GM11168 (cell line): ENCODE data around the gene ADGRL3.
"Not testable (repeated sequence)": the region's sequence is repeated elsewhere in the genome, so short reads cannot be mapped to it uniquely, and the experiment has no call there.

ENCODE experiments used
- in situ Hi-C: fragments of 300-500 bp; cut with MboI; formaldehyde crosslinking; loops from one replicate; pipeline ENCODE4 v1.12.0; 2022; ENCODE audit warnings: low sequenced_read_pairs; ENCODE audit not compliant: unreplicated experiment

Gene ADGRL3

GRCh38 chr4:61763682-61764081 is 563.6 kb downstream of the ADGRL3 start:
- in situ Hi-C loops: no loop called here

- in situ Hi-C loops: not testable (repeated sequence)
Observed at GRCh38 chr4:61764090-61764489, 564.0 kb downstream of the ADGRL3 start.

GRCh38 chr4:61769444-61770167 is 569.5 kb downstream of the ADGRL3 start:
- in situ Hi-C loops: not testable (repeated sequence)

GRCh38 chr4:61770456-61770855 is 570.3 kb downstream of the ADGRL3 start:
- in situ Hi-C loops: no loop called here

GRCh38 chr4:61771056-61771455 is 570.9 kb downstream of the ADGRL3 start:
- in situ Hi-C loops: no loop called here

GRCh38 chr4:61772126-61772525 is 572.0 kb downstream of the ADGRL3 start:
- in situ Hi-C loops: no loop called here

GRCh38 chr4:61773655-61774245 is 573.6 kb downstream of the ADGRL3 start:
- in situ Hi-C loops: no loop called here

GRCh38 chr4:61782133-61782532 is 582.0 kb downstream of the ADGRL3 start:
- in situ Hi-C loops: no loop called here

- in situ Hi-C loops: no loop called here
Observed at GRCh38 chr4:61783050-61783449, 582.9 kb downstream of the ADGRL3 start.

- in situ Hi-C loops: no loop called here
Observed at GRCh38 chr4:61785761-61786160, 585.6 kb downstream of the ADGRL3 start.

GRCh38 chr4:61786211-61786610 is 586.1 kb downstream of the ADGRL3 start:
- in situ Hi-C loops: no loop called here

GRCh38 chr4:61795998-61796397 is 595.9 kb downstream of the ADGRL3 start:
- in situ Hi-C loops: no loop called here

- in situ Hi-C loops: no loop called here
Observed at GRCh38 chr4:61799794-61800193, 599.7 kb downstream of the ADGRL3 start.

GRCh38 chr4:61805227-61805626 is 605.1 kb downstream of the ADGRL3 start:
- in situ Hi-C loops: no loop called here

- in situ Hi-C loops: no loop called here
Observed at GRCh38 chr4:61805979-61806378, 605.9 kb downstream of the ADGRL3 start.

- in situ Hi-C loops: no loop called here
Observed at GRCh38 chr4:61812171-61812570, 612.0 kb downstream of the ADGRL3 start.

- in situ Hi-C loops: no loop called here
Observed at GRCh38 chr4:61817071-61817470, 616.9 kb downstream of the ADGRL3 start.

GRCh38 chr4:61820136-61820535 is 620.0 kb downstream of the ADGRL3 start:
- in situ Hi-C loops: no loop called here

GRCh38 chr4:61824454-61824853 is 624.3 kb downstream of the ADGRL3 start:
- in situ Hi-C loops: no loop called here

- in situ Hi-C loops: no loop called here
Observed at GRCh38 chr4:61827907-61828391, 627.8 kb downstream of the ADGRL3 start.

- in situ Hi-C loops: no loop called here
Observed at GRCh38 chr4:61828960-61829359, 628.8 kb downstream of the ADGRL3 start.

GRCh38 chr4:61831987-61832386 is 631.9 kb downstream of the ADGRL3 start:
- in situ Hi-C loops: no loop called here
